DMS 273 (cell line): Measurements from ENCODE around the gene PCSK1.
A peak's percentile ranks its signal among the peaks of the same experiment; 100 is the strongest.
"Not testable (repeated sequence)": the region's sequence is repeated elsewhere in the genome, so short reads cannot be mapped to it uniquely, and the experiment has no call there.

Experiments used
- DNase-seq: peaks from one replicate; lab custom pipeline; 2025; ENCODE audit not compliant: unreplicated experiment; lab: John Stamatoyannopoulos, UW

Gene PCSK1

DNA sequence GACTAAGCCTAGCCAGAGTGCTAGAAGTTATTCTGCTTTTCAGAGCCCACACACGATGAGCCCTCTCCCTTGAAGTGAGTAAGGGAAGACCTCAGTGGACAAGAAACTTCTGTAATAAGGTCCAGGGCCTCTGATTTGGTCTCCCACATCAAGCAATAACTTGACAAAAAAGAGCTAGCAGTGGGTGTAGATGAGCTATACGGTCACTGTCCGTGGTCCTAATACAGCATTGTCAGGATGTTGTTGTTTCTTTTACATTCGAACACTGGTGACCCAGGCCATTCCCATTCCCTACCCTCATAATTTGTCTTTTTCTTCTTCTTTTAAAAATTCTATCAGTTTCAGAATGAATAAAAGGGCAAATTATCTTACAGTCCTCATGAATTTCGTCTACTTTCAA, 5.2 kb downstream of the PCSK1 start:
- DNase-seq, result peak; percentile 3

GRCh38 chr5:96426831-96427230, 6.2 kb downstream of the PCSK1 start:
- DNase-seq, result no peak

GRCh38 chr5:96425443-96425842, 7.6 kb downstream of the PCSK1 start:
- DNase-seq, result no peak

- no peak for DNase-seq
Observed at GRCh38 chr5:96415897-96416296, 17.2 kb downstream of the PCSK1 start.

DNA sequence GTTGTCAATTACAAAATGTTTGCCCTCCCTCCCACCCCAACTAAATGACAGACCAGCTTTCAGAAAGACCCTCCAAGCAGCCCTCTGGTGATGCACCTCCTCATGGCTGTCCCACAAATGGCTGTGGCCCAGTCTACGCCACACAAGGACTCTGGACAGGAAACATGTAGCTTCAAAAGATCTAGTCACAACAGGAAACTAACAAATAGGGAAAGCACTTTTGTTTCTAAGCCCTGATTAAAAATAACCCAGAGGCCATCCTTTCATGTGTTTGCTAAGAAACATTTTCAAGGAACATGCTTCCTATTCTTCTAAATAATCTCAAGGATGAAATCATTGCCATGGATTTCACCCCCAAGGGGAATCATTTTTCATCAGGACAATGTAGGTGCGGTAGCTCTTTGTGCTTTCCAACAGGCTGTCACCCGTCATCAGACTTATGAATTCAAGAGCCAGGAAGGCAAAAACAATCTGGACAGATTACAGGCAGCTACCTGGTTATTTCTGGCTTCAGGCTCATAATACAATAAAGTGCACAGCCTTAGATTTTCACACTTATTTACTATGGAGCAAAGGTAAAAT, 20.1 kb downstream of the PCSK1 start:
- no peak for DNase-seq

DNA sequence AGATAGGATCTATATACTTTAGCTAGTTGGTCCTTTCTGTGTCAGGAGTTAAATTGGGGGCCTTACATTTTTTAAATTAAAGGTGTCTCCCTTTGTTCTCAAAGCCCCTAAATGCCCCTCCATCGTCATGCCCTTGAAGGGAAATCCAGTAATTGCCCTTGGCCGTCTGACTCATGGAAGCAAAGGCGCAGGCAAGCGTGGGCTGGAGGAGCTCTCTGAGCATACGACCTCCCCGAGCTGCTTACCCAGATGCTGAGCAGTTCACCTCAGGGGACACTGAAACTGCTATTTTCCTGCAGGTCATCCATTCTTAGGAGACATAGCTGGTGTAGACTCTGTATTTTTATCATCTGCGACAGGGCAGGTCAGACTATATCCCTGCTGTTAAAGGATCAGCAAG, 23.0 kb downstream of the PCSK1 start:
- DNase-seq, result no peak

- no peak for DNase-seq
Observed at GRCh38 chr5:96408841-96409538, 24.1 kb downstream of the PCSK1 start.

- DNase-seq, result no peak
Observed at GRCh38 chr5:96408210-96408777, 24.8 kb downstream of the PCSK1 start.

DNA sequence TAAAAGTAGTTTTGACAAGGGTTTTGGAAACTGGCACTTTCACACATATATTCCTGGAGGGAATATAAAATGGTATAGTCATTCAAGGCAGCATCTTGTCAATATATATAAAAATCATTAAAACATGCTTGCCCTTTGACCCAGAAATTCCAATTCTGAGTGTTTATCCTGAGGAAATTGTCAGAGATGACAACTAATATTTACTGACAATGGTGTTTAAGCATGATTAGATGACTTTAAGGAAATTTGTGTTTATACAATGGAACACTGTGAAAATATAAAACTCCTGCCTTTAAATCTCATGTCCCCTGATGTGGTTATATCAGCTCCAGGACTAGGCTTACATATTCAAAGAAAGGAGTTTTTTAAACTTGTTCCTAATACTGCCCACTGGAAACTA, 25.6 kb downstream of the PCSK1 start:
- no peak for DNase-seq

DNA sequence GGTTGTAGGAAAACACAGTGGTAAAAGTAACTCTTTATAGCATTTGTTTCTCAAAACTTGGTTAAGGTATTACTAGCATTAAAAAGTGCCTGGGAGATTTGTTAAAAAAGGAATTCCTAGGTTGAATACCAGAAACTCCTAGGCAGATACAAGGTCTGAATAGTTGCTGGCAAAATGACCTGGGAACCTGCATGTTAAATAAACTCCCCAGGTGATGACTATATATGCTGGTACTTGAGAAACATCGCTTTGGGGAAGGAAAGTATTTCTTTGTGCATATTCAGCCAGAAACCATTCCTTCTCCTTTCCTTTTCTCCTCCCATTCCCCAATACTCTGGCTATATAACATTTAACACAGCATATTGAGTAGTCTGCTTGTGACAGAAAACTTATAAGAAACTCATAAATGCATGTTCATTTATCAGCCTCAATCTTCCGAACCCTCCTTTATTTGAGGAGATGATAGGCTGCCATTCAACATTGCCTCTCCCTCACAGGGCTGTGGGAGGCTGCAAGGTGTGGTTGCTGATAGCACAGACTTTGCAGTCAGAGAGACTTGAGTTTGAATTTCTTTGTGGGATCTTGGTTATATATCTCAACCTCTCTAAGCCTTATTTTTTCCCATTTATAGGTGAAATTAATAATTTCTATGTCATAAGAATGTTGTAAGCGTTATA, 28.7 kb downstream of the PCSK1 start:
- no peak for DNase-seq

DNA sequence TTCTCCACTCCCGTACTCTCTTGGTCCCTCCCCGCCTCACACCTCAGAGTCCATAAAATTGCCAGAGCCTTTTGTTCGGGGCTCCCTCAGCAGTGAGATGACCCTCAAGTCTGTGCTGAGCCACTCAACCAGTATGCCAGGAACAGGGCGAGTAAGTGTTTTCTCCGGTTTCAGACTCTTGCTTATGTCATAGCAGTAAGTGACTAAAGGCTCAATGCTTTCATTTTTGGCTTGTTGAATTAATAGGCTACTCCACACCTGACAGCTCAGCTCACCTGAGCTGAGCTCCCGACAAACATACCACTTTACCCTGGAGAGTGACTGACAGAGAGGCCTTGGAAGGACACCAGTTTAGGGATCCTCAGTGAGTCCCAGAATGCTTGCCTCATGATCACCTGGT, 30.5 kb downstream of the PCSK1 start:
- DNase-seq, result no peak

DNA sequence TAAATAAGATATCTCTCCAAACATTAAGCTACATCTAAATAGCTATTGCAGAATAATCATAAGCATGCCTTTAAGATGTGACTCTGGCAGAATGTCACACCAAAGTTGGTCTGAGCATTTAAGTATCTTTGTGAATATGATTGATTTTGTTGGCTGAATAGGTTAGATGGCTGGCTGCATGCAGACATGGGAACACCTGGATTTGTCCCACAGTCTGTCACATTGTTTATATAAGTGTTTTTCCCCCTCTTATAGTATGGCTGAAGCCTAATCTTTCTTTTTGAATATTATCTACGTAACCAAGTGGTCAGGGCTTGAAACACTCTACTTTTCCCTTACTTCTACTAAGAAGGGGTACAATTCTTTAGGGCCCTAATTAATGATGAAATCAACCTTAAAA, 36.2 kb downstream of the PCSK1 start:
- no peak for DNase-seq

- not testable (repeated sequence) for DNase-seq
Observed at GRCh38 chr5:96395295-96395694, 37.8 kb downstream of the PCSK1 start.

DNA sequence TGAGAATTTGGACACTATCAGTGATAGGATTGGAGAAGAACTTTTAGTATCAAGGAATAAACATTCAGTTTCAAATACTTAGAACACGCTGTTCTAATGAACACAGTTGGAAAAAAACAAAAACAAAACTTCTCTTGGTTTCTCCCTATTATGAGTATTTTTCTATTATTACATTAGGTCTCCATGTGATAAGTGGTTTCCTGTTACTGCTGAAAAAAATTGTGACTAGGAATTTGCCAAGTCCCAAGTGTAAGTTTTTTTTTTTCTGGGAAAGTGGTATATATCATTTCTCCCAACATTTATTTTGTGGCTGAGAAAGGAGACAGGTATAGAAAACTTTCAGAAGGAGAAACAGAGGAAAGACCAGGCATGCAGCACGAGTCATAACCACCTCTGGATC, 41.1 kb downstream of the PCSK1 start:
- no peak for DNase-seq

DNA sequence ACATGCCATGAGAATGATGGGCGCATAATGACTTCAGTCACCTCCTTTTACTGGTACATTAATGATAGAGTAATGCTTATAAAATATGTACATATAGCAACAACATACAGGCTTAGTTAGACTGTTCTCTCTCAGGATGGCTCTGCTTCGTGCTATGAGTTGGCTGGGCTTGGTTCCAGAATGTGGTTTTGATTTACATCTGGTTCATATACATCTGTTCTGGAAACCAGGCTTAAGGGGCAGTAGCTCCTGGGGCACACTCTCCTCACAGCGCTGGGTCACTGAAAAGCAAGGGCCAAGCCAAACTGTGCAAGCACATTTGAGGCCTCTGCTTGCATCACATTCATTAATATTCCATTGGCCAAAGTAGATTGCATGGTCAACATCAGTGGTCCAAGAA, 44.9 kb downstream of the PCSK1 start:
- DNase-seq, result peak; percentile 42

DNA sequence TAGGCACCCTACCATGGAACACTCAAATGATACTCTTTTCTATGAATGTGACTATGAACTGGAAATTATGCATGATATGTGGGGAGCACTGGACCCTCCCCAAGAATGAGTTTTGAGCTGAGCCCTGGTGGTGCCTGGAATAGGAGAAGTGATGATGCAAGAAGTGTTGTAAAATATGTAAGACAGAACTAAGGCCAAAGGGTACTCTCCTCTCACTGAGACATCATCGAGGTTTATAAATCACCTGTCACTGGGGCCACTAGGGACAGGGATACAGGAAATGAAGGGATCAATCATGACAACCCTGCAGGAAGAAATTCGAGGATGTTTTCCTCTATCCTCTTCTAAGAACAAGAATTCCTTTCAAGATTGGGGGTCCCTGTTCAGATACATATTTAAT, 45.4 kb downstream of the PCSK1 start:
- no peak for DNase-seq

DNA sequence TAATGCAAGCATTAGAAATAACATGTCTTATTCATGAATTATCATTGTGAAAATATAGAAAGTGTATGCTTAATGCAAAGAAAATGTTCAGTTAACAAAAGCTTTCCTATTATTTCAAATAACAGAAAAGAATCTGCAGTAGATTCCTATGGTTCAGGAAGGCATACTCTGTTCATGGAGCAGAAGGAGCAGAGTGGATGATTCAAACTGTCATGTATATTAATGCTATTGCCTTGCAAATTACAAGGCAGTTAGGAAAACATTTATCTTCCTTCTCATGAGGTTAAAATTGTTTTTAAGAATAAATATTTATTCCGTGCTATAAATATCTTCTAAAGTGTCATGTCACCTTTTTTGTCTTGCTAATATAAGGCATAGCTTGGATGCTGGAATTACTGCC, 47.5 kb downstream of the PCSK1 start:
- no peak for DNase-seq

GRCh38 chr5:96384353-96384752, 48.7 kb downstream of the PCSK1 start:
- DNase-seq, result no peak

DNA sequence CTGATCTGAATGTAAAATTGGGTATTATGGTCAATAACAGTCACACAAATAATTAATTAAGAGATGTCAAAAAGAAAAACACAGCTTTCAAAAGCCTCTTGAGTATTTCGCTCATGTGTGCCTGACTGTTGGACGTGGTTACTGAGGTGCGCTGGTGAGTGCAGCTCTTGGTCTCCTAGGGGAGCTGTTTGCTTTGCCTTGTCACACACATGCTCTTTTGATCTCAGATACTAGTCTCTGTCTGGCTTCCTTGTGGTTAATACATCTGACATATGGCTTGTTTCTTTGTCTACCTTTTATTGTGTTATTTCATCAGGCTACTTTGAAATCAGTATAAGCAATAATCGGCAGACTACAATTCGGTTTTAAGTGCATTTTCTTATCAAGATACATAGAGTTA, 51.5 kb downstream of the PCSK1 start:
- peak; percentile 36 for DNase-seq

DNA sequence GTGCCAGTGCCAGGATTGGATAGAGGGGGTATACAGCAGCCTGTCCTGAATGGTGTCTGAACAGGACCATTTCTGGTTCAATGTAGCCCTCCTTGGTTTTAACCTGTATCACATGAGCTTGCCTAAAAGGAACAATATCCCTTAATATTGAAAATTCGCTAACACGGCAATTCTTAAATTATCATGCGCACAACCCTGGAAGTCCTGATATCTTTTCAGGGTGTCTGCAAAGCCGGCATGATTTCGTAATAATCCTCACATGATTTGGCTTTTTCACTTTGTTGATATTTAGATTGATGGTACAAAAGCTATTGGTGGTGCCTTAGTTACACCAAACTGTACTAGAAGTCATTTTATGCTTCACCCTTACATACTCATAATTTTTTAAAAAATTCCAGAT, 53.2 kb downstream of the PCSK1 start:
- no peak for DNase-seq

DNA sequence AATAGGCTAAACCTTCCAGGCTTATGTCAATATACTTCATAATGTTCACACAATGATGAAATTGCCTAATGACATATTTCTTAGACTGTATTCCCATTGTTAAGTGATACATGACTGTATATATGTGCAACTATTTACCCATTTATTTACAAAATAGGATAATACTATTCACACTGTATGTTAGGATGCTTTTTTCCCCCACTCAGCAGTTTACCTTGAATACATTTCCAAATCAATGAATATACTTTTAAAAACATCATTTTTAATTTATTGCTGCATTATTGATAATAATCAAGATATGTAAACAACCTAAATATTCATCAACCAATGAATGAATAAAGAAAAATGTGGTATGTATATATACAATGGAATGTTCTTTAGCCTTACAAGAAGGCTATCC, 55.5 kb downstream of the PCSK1 start:
- no peak for DNase-seq

GRCh38 chr5:96377167-96377566, 55.9 kb downstream of the PCSK1 start:
- DNase-seq, result no peak
